Adipocyte (in vitro differentiated cells): Measurements from ENCODE around the gene GALNT5.
A peak's percentile ranks its signal among the peaks of the same experiment; 100 is the strongest.
"Not testable (repeated sequence)": the region's sequence is repeated elsewhere in the genome, so short reads cannot be mapped to it uniquely, and the experiment has no call there.

Experiments used
- DNase-seq: peaks from one replicate; pipeline ENCODE4 v3.0.0-alpha.2; 2015; ENCODE audit warnings: low read depth
- H3K27me3 ChIP-seq: replicated peaks from 2 replicates; pipeline ENCODE4 v1.7.0; 2013; ENCODE audit warnings: mild to moderate bottlenecking, low read length, moderate library complexity; ENCODE audit not compliant: control insufficient read depth, insufficient read depth
- H3K36me3 ChIP-seq: 2 replicates; pipeline ENCODE4 v1.7.0; 2013; ENCODE audit warnings: low read length, mild to moderate bottlenecking, moderate library complexity; ENCODE audit not compliant: control insufficient read depth, insufficient read depth, severe bottlenecking
- H3K4me1 ChIP-seq: 2 replicates; pipeline ENCODE4 v1.7.0; 2013; ENCODE audit warnings: mild to moderate bottlenecking, low read length, moderate library complexity; ENCODE audit not compliant: control insufficient read depth, insufficient read depth
- H3K4me3 ChIP-seq: 2 replicates; pipeline ENCODE4 v1.7.0; 2013; ENCODE audit warnings: mild to moderate bottlenecking, low read length, moderate library complexity
- H3K9ac ChIP-seq: 2 replicates; pipeline ENCODE4 v1.7.0; 2013; ENCODE audit warnings: mild to moderate bottlenecking, low read length, moderate library complexity
- H3K9me3 ChIP-seq: 2 replicates; pipeline ENCODE4 v1.7.0; 2013; ENCODE audit warnings: mild to moderate bottlenecking, low read length, moderate library complexity; ENCODE audit not compliant: control insufficient read depth

Gene GALNT5

GRCh38 chr2:157333304-157334047, 76.0 kb downstream of the GALNT5 start:
- no peak for DNase-seq
- no peak overlapping the region for H3K9ac ChIP-seq
- H3K4me1 ChIP-seq = no peaks in the 10 kb centered on the region
- H3K27me3 ChIP-seq = no peaks in the 10 kb centered on the region
- no peak overlapping the region for H3K4me3 ChIP-seq
- no peaks in the 10 kb centered on the region for H3K36me3 ChIP-seq
- no peaks in the 10 kb centered on the region for H3K9me3 ChIP-seq

- Histone ChIP-seq H3K4me1 (no peaks in the 10 kb centered on the region), H3K36me3 (no peaks in the 10 kb centered on the region), H3K27me3 (no peaks in the 10 kb centered on the region), H3K9me3 (no peaks in the 10 kb centered on the region), H3K4me3 (no peak overlapping the region), H3K9ac (no peak overlapping the region)
- DNase-seq = no peak
Measured at GRCh38 chr2:157334335-157334734, 76.8 kb downstream of the GALNT5 start.

- no peak for DNase-seq
- H3K9ac ChIP-seq = no peak overlapping the region
Measured at GRCh38 chr2:157334797-157335196, 77.3 kb downstream of the GALNT5 start.

GRCh38 chr2:157336137-157337010, 78.9 kb downstream of the GALNT5 start:
- no peaks in the 10 kb centered on the region for H3K36me3 ChIP-seq
- no peaks in the 10 kb centered on the region for H3K27me3 ChIP-seq
- H3K4me3 ChIP-seq = no peak overlapping the region
- H3K9me3 ChIP-seq = no peaks in the 10 kb centered on the region
- DNase-seq = peak; percentile 58
- no peaks in the 10 kb centered on the region for H3K4me1 ChIP-seq
- no peak overlapping the region for H3K9ac ChIP-seq

More at GRCh38 chr2:157334797-157335196, 77.3 kb downstream of the GALNT5 start:
- Histone ChIP-seq H3K4me3 (no peak overlapping the region), H3K36me3 (no peaks in the 10 kb centered on the region), H3K4me1 (no peaks in the 10 kb centered on the region), H3K9me3 (no peaks in the 10 kb centered on the region), H3K27me3 (no peaks in the 10 kb centered on the region)

GRCh38 chr2:157337978-157338377, 80.5 kb downstream of the GALNT5 start:
- H3K4me1 ChIP-seq = peaks cover 5% of the 10 kb centered on the region
- no peaks in the 10 kb centered on the region for H3K27me3 ChIP-seq
- H3K9me3 ChIP-seq = no peaks in the 10 kb centered on the region
- H3K36me3 ChIP-seq = no peaks in the 10 kb centered on the region
- no peak for DNase-seq
- H3K9ac ChIP-seq = no peak overlapping the region
- H3K4me3 ChIP-seq = no peak overlapping the region

GRCh38 chr2:157339965-157340655, 82.6 kb downstream of the GALNT5 start:
- H3K27me3 ChIP-seq = no peaks in the 10 kb centered on the region
- H3K9me3 ChIP-seq = peaks cover 2% of the 10 kb centered on the region
- H3K9ac ChIP-seq = no peak overlapping the region
- H3K36me3 ChIP-seq = no peaks in the 10 kb centered on the region
- H3K4me3 ChIP-seq = no peak overlapping the region
- DNase-seq = no peak
- peaks cover 5% of the 10 kb centered on the region for H3K4me1 ChIP-seq

DNA sequence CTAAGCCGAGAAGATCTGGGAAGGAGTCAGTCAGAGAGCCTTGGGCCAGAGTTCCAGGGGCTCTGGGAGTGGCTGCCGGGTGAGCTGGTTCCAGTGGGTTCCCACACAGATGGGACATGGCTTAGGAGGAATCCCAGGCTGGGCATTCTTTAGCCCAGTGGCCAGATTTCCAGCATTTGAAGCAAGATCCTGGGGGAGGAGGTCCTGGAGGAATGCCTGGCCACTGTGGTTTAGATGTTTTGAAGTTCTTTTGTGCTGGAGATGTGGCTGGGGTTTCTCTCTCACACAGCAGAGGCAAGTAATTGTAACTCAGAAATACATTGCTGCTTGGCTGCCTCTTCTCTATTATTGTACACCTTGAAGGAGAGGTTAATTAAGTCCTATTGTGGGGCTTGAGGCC, 83.9 kb downstream of the GALNT5 start:
- not testable (repeated sequence) for H3K4me1 ChIP-seq, H3K9me3 ChIP-seq, DNase-seq, H3K36me3 ChIP-seq, H3K9ac ChIP-seq, H3K27me3 ChIP-seq, H3K4me3 ChIP-seq

DNA sequence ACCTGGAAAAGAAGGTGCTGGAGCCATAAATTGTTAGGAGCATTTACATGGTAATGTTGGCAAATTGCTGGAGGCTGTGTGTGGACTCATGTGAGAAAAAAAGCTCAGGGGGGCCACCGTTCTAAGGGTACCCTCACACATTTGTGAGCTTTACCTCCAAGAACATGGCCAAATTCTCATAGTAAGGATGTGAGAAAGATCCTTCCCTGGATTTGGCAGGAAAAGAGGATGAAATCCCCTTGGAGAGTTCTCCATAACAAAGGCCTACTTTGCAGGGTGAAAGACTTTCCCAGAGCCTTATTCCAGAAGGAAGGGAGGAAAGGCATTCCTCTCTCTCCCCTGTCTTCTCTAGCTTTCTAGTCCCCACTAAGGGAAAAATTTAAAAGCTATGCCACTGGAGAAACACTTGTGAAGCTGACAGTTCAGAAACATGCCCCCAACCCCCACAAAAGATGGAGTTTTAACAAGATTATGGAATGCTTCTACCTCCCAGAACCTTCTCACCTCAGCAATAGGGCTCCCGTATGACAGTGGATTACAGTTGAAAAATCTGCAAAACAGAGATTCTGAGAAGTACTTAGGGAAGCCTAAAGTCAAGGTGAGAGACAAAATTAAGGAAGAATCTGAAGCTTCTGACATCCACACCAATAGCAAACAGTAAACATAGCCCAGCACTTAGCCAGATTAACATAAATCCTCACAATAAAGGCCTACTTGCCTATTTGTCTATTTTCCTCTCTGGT, 88.3 kb downstream of the GALNT5 start:
- H3K4me1 ChIP-seq = peaks cover 5% of the 10 kb centered on the region
- no peaks in the 10 kb centered on the region for H3K36me3 ChIP-seq
- no peaks in the 10 kb centered on the region for H3K27me3 ChIP-seq
- H3K9ac ChIP-seq = no peak overlapping the region
- no peak overlapping the region for H3K4me3 ChIP-seq
- DNase-seq = no peak
- peaks cover 2% of the 10 kb centered on the region for H3K9me3 ChIP-seq

DNA sequence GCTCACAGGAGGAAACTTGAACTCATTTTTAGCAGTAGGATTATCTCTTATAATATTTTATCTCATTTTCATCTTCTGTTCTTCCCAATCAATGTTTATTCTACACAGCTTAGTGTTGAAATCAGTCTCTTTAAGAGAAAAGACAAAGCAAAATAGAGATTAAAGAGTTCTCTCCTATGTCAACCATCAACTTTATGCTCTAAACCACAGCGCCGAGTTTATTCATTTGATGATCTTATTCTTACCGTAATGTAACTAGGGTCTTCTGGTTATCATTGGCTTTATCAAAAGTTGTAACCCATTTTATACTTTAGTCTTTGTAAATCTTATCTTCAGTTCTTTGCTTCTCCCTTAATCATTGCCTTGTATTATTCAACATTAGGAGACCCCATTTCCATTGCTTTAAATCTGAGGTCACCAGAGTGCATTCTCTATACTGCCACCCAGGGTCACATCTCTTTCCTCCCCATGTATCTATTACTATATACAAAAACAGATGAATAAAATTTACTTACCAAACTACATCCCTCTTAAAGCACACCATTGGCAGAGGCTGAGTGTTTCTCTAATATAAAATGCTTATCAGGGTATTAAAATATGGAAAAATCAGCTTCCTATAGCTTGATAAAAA, 90.9 kb downstream of the GALNT5 start:
- Histone ChIP-seq H3K36me3 (no peaks in the 10 kb centered on the region), H3K4me1 (no peaks in the 10 kb centered on the region), H3K4me3 (no peak overlapping the region), H3K27me3 (no peaks in the 10 kb centered on the region), H3K9me3 (peaks cover under 1% of the 10 kb centered on the region), H3K9ac (no peak overlapping the region)
- no peak for DNase-seq

DNA sequence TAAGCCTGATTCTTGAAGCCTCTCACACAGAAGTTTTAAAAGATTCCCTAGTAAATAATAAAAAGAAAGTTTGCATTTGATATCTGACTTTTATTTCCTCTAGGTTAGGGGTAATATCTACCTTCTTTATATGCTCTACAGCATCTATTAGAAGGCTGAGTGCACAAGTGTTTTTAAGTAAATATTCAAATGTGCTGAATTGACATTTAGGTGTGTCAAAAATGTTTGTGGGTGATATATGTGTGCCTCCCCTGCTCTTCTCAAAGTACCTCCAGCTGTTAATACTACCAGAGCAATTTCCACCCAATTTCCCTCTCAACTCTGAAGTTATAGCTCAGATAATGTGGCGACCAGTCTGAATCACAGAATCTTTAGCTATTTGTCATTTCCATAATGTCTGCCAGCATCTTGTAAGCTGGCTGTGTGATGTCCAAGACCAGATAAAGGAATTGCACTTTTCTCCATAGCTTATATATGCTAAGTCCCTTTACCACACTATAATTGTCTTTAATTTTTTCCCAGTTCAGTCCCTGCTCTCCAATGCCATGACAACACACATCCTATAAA, 92.5 kb downstream of the GALNT5 start:
- H3K9ac ChIP-seq = no peak overlapping the region
- no peak overlapping the region for H3K4me3 ChIP-seq

More for the DNA sequence above, 92.5 kb downstream of the GALNT5 start:
- DNase-seq = peak; percentile 30
- H3K36me3 ChIP-seq = no peaks in the 10 kb centered on the region
- H3K4me1 ChIP-seq = no peaks in the 10 kb centered on the region
- no peaks in the 10 kb centered on the region for H3K9me3 ChIP-seq
- H3K27me3 ChIP-seq = no peaks in the 10 kb centered on the region
